Activated T-helper 2 cell treated with anti-CD3 and anti-CD28 coated beads, Interferon-gamma antibody, Interleukin-2, Interleukin-4, amounts not matched to agents 10 μg/mL and 5 μg/mL and 100 μg/mL, durations not matched to agents 14 hours and 24 hours and 36 hours (primary cell): Measurements from ENCODE around the gene ZNHIT1. TPM values are rescaled to one million over a fixed set of nuclear protein-coding genes. Genes with fewer than 3 reads are reported as not detected.

Source experiments
- DNase-seq: peaks from one replicate; pipeline ENCODE4 v3.0.0; 2021; ENCODE audit warnings: low spot score
- H3K27ac Mint-ChIP-seq: one replicate; pipeline ENCODE4 v1.8.0; 2021; ENCODE audit warnings: mixed read lengths
- H3K27me3 Mint-ChIP-seq: one replicate; pipeline ENCODE4 v1.8.0; 2021; ENCODE audit warnings: low read depth, mixed read lengths
- H3K36me3 Mint-ChIP-seq: one replicate; pipeline ENCODE4 v1.8.0; 2021; ENCODE audit warnings: low read depth, mixed read lengths
- H3K4me1 Mint-ChIP-seq: one replicate; pipeline ENCODE4 v1.8.0; 2021; ENCODE audit warnings: low read depth, mixed read lengths
- H3K4me3 Mint-ChIP-seq: one replicate; pipeline ENCODE4 v1.8.0; 2021; ENCODE audit warnings: low read depth, mild to moderate bottlenecking, moderate library complexity, mixed read lengths
- H3K9me3 Mint-ChIP-seq: one replicate; pipeline ENCODE4 v1.8.0; 2021; ENCODE audit warnings: mixed read lengths
- intact Hi-C: fragments of 100-400 bp; cut with micrococcal nuclease; formaldehyde crosslinking; loops from one replicate; pipeline ENCODE4 v1.15.1; 2023
- total RNA-seq: library from RNA; stranded (reverse); gene quantifications from 2 replicates; pipeline ENCODE4 v1.2.3, GENCODE V29; 2022

Gene ZNHIT1
- total RNA-seq, 1 donor from 2014 or later: 45.1 TPM

- no peaks in the 10 kb centered on the region for H3K9me3 Mint-ChIP-seq
- DNase-seq: no peak
- H3K27me3 Mint-ChIP-seq: peaks cover 3% of the 10 kb centered on the region
- no peaks in the 10 kb centered on the region for H3K4me1 Mint-ChIP-seq
- H3K27ac Mint-ChIP-seq: no peak overlapping the region
- no peak overlapping the region for H3K4me3 Mint-ChIP-seq
- H3K36me3 Mint-ChIP-seq: no peaks in the 10 kb centered on the region
- intact Hi-C loops: no loop called here
Observed at GRCh38 chr7:101269664-101270063, 51.7 kb downstream of the ZNHIT1 start.

GRCh38 chr7:101271021-101271420 is 53.1 kb downstream of the ZNHIT1 start:
- Mint-ChIP-seq H3K36me3 (no peaks in the 10 kb centered on the region), H3K9me3 (no peaks in the 10 kb centered on the region), H3K4me1 (no peaks in the 10 kb centered on the region), H3K27ac (no peak overlapping the region), H3K4me3 (no peak overlapping the region), H3K27me3 (peaks cover 3% of the 10 kb centered on the region)
- intact Hi-C loops: no loop called here
- no peak for DNase-seq

- intact Hi-C loops: no loop called here
- no peak overlapping the region for H3K27ac Mint-ChIP-seq
- no peaks in the 10 kb centered on the region for H3K9me3 Mint-ChIP-seq
- H3K27me3 Mint-ChIP-seq: peaks cover 3% of the 10 kb centered on the region
- no peak for DNase-seq
- no peaks in the 10 kb centered on the region for H3K4me1 Mint-ChIP-seq
- H3K4me3 Mint-ChIP-seq: no peak overlapping the region
- no peaks in the 10 kb centered on the region for H3K36me3 Mint-ChIP-seq
Observed at GRCh38 chr7:101273206-101273605, 55.2 kb downstream of the ZNHIT1 start.

Other genes starting within 250 kb of the ZNHIT1 start
- 0.85 and 1.4 TPM in 2 replicates for gene MUC12, start 248.6 kb upstream of the ZNHIT1 start, total RNA-seq
- not detected in 2 replicates for gene MUC17, start 198.1 kb upstream of the ZNHIT1 start, total RNA-seq
- 42.6 and 43.8 TPM in 2 replicates for gene TRIM56, start 132.7 kb upstream of the ZNHIT1 start, total RNA-seq
- gene SERPINE1, start 91.1 kb upstream of the ZNHIT1 start, total RNA-seq: 0.23 TPM in 2 replicates
- gene AP1S1, start 63.7 kb upstream of the ZNHIT1 start, total RNA-seq: 41.8 and 42.8 TPM in 2 replicates
- gene VGF, start 52.6 kb upstream of the ZNHIT1 start, total RNA-seq: 0.23 and 0.41 TPM in 2 replicates
- not detected in 2 replicates for gene NAT16, start 37.9 kb upstream of the ZNHIT1 start, total RNA-seq
- gene MOGAT3, start 17.1 kb upstream of the ZNHIT1 start, total RNA-seq: not detected in 2 replicates
- 75.5 and 82.8 TPM in 2 replicates for gene PLOD3, start 584 bp upstream of the ZNHIT1 start, total RNA-seq
- 18.2 and 19.4 TPM in 2 replicates for gene CLDN15, start 19.6 kb downstream of the ZNHIT1 start, total RNA-seq
- gene FIS1, start 26.9 kb downstream of the ZNHIT1 start, total RNA-seq: 121 and 132 TPM in 2 replicates
- 4.5 and 5.3 TPM in 2 replicates for gene IFT22, start 103.6 kb downstream of the ZNHIT1 start, total RNA-seq
- gene COL26A1, start 144.7 kb downstream of the ZNHIT1 start, total RNA-seq: 0.11 and 0.16 TPM in 2 replicates